Right atrium auricular region (tissue), 2 donors: Measurements from ENCODE around the gene TFDP2. TPM values are rescaled to one million over a fixed set of nuclear protein-coding genes. Genes with fewer than 3 reads are reported as not detected.
"Not testable (repeated sequence)": the region's sequence is repeated elsewhere in the genome, so short reads cannot be mapped to it uniquely, and the experiment has no call there.

Source experiments
- DNase-seq: peaks from one replicate; pipeline ENCODE4 v3.0.0-alpha.2; 2019; ENCODE audit warnings: low spot score
- H3K27ac ChIP-seq, 2 donors: fragments of 200-600 bp; sonication (generic); 1 replicate in 1 of 2; 2 replicates in 1 of 2; pipeline ENCODE4 v1.5.1; 2016 to 2019
- H3K27me3 ChIP-seq, 2 donors: fragments of 200-600 bp; sonication (generic); one replicate each; pipeline versions ENCODE4 v1.5.1 to v1.6.0; 2017 to 2019
- H3K36me3 ChIP-seq: fragments of 200-600 bp; sonication (generic); one replicate; pipeline ENCODE4 v1.5.1; 2016
- H3K4me1 ChIP-seq, 2 donors: fragments of 200-600 bp; sonication (generic); one replicate each; pipeline versions ENCODE4 v1.5.1 to v1.6.0; 2017 to 2019
- H3K4me3 ChIP-seq, 2 donors: fragments of 200-600 bp; sonication (generic); 1 replicate in 1 of 2; 2 replicates in 1 of 2; pipeline ENCODE4 v1.5.1; 2017 to 2019; ENCODE audit warnings: mild to moderate bottlenecking in 1 of 2, moderate library complexity in 1 of 2
- H3K9me3 ChIP-seq, 2 donors: fragments of 200-600 bp; sonication (generic); one replicate each; pipeline ENCODE4 v1.5.1; 2019
- total RNA-seq, 2 donors: library from RNA; depleted of rRNA; stranded (reverse); fragments of >200 nt; gene quantifications; one replicate each; pipeline ENCODE4 v1.1.0, GENCODE V29; 2016
- TF ChIP-seq, protein P1 (sequence below), 2 donors: fragments of 200-600 bp; sonication (generic); IDR thresholded peaks; one replicate each; pipeline ENCODE4 v1.5.1; 2019; ENCODE audit warnings: antibody characterized with exemption in 2 of 2

TFDP2 gene
- total RNA-seq, 2 donors from 2014 or later: 30.2 to 59.3 TPM

DNA sequence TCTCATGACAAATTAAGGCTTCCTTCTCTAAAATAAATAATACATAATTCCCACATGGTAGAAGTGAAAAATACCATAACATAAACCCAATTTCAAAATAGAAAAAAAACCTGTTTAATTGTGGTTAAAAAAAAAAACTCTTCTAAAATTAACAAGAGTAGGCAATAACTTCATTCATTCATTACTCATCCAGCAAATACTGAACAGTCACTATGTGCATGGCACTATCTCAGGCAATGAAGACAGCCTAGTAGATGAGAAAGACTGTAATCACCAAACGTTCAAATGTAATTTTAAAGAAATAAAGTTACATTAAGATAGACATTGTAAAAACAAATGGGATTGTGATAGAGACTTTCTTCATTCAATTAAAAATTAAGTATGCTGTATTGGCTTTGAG lies 43.4 kb downstream of the TFDP2 start:
- no peak for DNase-seq
- no peaks in the 10 kb centered on the region for H3K27me3 ChIP-seq
- H3K4me3 ChIP-seq: no peak overlapping the region
- no peaks in the 10 kb centered on the region for H3K36me3 ChIP-seq
- no peaks in the 10 kb centered on the region for H3K4me1 ChIP-seq
- H3K9me3 ChIP-seq: no peaks in the 10 kb centered on the region
- H3K27ac ChIP-seq: no peak overlapping the region
- TF ChIP-seq, protein P1, sequence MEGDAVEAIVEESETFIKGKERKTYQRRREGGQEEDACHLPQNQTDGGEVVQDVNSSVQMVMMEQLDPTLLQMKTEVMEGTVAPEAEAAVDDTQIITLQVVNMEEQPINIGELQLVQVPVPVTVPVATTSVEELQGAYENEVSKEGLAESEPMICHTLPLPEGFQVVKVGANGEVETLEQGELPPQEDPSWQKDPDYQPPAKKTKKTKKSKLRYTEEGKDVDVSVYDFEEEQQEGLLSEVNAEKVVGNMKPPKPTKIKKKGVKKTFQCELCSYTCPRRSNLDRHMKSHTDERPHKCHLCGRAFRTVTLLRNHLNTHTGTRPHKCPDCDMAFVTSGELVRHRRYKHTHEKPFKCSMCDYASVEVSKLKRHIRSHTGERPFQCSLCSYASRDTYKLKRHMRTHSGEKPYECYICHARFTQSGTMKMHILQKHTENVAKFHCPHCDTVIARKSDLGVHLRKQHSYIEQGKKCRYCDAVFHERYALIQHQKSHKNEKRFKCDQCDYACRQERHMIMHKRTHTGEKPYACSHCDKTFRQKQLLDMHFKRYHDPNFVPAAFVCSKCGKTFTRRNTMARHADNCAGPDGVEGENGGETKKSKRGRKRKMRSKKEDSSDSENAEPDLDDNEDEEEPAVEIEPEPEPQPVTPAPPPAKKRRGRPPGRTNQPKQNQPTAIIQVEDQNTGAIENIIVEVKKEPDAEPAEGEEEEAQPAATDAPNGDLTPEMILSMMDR (IDR thresholded peaks at IDR 0.05): no peak

DNA sequence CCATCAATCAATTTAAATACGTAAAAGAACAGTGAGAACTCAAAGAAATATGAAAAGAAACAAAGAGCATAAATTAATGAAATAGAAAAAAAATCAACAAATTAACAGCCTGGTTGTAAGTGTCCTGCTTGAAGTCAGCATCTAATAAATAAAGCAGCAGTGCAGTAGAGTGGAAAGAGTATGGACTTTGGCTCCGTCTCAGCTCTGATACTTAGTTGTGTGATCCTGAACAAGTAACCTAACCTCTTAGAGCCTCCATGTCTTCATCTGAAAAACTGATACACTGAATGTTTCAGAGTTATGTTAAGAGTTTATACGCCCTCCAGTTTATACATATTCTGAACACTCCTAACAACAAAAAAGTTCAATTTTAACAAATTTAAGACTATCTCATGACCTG lies 44.6 kb downstream of the TFDP2 start:
- Histone ChIP-seq H3K9me3 (no peaks in the 10 kb centered on the region), H3K27me3 (no peaks in the 10 kb centered on the region), H3K36me3 (no peaks in the 10 kb centered on the region), H3K4me1 (no peaks in the 10 kb centered on the region), H3K27ac (no peak overlapping the region), H3K4me3 (no peak overlapping the region)
- TF ChIP-seq, protein P1 (IDR thresholded peaks at IDR 0.05): no peak
- no peak for DNase-seq

DNA sequence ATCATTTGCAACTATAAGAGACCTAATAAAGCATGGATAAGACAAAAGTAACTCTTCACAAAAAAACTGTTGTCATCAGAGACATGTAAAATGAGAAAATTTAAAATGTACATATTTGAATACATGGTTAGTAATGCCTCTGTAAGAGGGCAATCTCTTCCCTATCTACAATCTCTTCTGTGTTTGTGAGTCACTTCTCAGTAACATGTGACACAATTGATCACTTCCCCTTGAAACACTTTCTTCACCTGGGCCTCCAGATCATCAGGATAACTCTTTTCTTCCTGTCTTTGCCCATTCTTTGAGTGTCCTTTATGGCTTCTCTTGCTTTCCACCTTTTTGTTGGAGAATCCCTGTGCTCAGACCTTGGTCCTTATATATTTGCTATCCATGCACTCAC lies 50.4 kb downstream of the TFDP2 start:
- Histone ChIP-seq H3K36me3 (no peaks in the 10 kb centered on the region), H3K27ac (no peak overlapping the region), H3K4me1 (no peaks in the 10 kb centered on the region), H3K4me3 (no peak overlapping the region), H3K9me3 (no peaks in the 10 kb centered on the region), H3K27me3 (no peaks in the 10 kb centered on the region)
- TF ChIP-seq, protein P1 (IDR thresholded peaks at IDR 0.05): no peak
- no peak for DNase-seq

DNA sequence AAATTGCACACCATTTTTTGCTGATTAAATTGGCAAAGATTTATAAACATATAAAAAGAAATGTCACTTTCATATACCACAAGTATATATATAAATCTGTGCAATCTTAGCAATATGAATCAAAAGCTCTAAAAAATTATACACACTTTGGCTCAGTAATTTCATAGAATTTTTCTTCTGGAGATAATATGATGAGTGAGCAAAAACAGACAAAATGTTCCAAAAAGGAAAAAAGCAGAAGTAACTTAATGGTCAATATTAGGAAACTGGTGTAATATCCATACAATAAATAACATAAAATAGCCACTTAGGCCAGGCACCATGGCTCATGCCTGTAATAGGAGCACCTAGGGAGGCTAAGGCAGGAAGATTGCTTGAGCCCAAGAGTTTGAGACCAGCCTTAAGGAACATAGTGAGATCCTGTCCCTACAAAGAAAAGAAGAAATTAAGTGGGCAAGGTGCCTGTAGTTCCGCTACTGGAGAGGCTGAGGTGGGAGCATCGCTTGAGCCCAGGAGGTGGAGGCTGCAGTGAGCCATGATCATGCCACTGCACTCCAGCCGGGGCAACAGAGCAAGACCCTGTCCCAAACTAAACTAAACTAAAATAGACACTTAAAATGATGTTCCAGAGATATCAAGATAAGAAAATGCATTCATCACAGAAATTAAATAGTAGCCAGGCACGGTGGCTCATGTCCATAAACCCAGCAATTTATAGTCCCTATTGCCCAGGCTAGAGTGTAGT lies 52.1 kb downstream of the TFDP2 start:
- no peak overlapping the region for H3K27ac ChIP-seq
- H3K4me1 ChIP-seq: no peaks in the 10 kb centered on the region
- no peak for DNase-seq
- no peak overlapping the region for H3K4me3 ChIP-seq
- TF ChIP-seq, protein P1 (IDR thresholded peaks at IDR 0.05): no peak
- no peaks in the 10 kb centered on the region for H3K36me3 ChIP-seq
- no peaks in the 10 kb centered on the region for H3K9me3 ChIP-seq
- H3K27me3 ChIP-seq: no peaks in the 10 kb centered on the region

DNA sequence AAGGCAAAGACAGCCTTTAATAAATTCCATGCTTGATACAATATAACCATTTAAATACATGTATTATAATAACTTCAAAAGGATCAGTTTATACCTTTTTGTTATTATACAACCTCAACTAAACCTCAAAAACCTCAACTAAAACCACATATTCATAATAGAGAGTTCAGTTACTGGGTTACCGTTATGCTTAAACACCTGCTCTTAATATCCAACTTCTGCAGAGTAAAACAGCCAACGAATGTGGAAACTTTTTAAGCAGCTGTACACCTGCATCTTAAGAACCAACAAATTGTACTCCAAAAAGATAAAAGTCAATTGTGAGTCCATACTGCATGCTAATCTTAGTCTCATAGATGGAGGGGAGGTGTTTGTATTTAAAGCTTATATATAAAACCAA lies 53.5 kb downstream of the TFDP2 start:
- no peak overlapping the region for H3K27ac ChIP-seq
- H3K9me3 ChIP-seq: no peaks in the 10 kb centered on the region
- no peak for DNase-seq
- TF ChIP-seq, protein P1 (IDR thresholded peaks at IDR 0.05): no peak
- no peak overlapping the region for H3K4me3 ChIP-seq
- H3K36me3 ChIP-seq: no peaks in the 10 kb centered on the region
- no peaks in the 10 kb centered on the region for H3K4me1 ChIP-seq
- no peaks in the 10 kb centered on the region for H3K27me3 ChIP-seq

DNA sequence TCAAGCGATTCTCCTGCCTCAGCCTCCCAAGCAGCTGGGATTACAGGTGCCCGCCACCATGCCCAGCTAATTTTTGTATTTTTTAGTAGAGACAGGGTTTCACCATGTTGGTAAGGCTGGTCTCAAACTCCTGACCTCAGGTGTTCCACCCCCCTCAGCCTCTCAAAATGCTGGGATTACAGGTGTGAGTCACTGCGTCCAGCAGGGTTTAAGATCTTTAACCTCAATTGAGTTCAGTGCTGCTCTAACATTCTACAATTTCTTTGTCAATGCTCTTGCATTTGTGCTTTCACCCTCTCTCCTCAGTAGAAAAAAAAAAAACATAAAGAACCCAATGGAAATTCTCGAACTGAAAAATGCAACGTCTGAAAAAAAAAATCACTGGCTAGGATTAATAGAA lies 60.4 kb downstream of the TFDP2 start:
- not testable (repeated sequence) for H3K27ac ChIP-seq, H3K9me3 ChIP-seq, H3K4me1 ChIP-seq, H3K27me3 ChIP-seq, DNase-seq, H3K36me3 ChIP-seq, H3K4me3 ChIP-seq
